PC-3 (cell line): ENCODE results near the gene FRMD5. TPM values are rescaled to one million over a fixed set of nuclear protein-coding genes. Genes with fewer than 3 reads are reported as not detected.

Experiments
- ATAC-seq: fragments of 200-7000 bp; cut with Tn5 transposase; 2 replicates; pipeline ENCODE4 v1.9.1; 2020; ENCODE audit warnings: mild to moderate bottlenecking, moderate library complexity
- BruUV-seq: library from RNA; stranded (reverse); fragments of 400-500 nt; replicated peaks from 2 replicates; lab custom pipeline; 2021; lab: Mats Ljungman, UMichigan
- CTCF ChIA-PET: fragments of 300-600 bp; sonication (Branson Sonifier 250); formaldehyde crosslinking; loops from one replicate; lab custom pipeline; 2022; ENCODE audit warnings: antibody characterized with exemption; lab: Charles Lee
- POLR2A ChIA-PET: fragments of 300-600 bp; sonication (Branson Sonifier 250); formaldehyde crosslinking; loops from one replicate; lab custom pipeline; 2022; ENCODE audit warnings: antibody characterized with exemption; ENCODE audit not compliant: unreplicated experiment; lab: Charles Lee
- DNase-seq: peaks from one replicate; pipeline ENCODE4 v3.0.0-alpha.2; 2015
- H2AFZ ChIP-seq: fragments of 300-600 bp; sonication (generic); 2 replicates; pipeline ENCODE4 v1.6.0; 2016; ENCODE audit warnings: antibody characterized with exemption, low read length
- H3F3A ChIP-seq: fragments of 300-600 bp; sonication (generic); one replicate; pipeline ENCODE4 v1.6.0; 2017; ENCODE audit warnings: antibody characterized with exemption, low read length, control low read depth, mild to moderate bottlenecking; ENCODE audit not compliant: unreplicated experiment
- H3K27ac ChIP-seq: fragments of 300-600 bp; sonication (generic); 2 replicates; pipeline ENCODE4 v1.5.1; 2016; ENCODE audit warnings: mild to moderate bottlenecking, low read length
- H3K27me3 ChIP-seq: fragments of 300-600 bp; sonication (generic); 2 replicates; pipeline ENCODE4 v1.6.1; 2016; ENCODE audit warnings: low read length, mixed read lengths
- H3K36me3 ChIP-seq: fragments of 300-600 bp; sonication (generic); 2 replicates; pipeline ENCODE4 v1.6.1; 2016; ENCODE audit warnings: low read depth, mixed run types, low read length, mixed read lengths
- H3K4me1 ChIP-seq: fragments of 300-600 bp; sonication (generic); 2 replicates; pipeline ENCODE4 v1.5.1; 2016; ENCODE audit warnings: low read length; ENCODE audit not compliant: insufficient read depth
- H3K4me2 ChIP-seq: fragments of 300-600 bp; sonication (generic); 2 replicates; pipeline ENCODE4 v1.6.0; 2016; ENCODE audit warnings: low read length
- H3K4me3 ChIP-seq: fragments of 300-600 bp; sonication (generic); 2 replicates; pipeline ENCODE4 v1.5.1; 2016; ENCODE audit warnings: mild to moderate bottlenecking, low read length, mixed read lengths
- H3K79me2 ChIP-seq: fragments of 300-600 bp; sonication (generic); 2 replicates; pipeline ENCODE4 v1.6.1; 2017; ENCODE audit warnings: low read length, mixed read lengths
- H3K9ac ChIP-seq: fragments of 300-600 bp; sonication (generic); 2 replicates; pipeline ENCODE4 v1.6.0; 2016; ENCODE audit warnings: mild to moderate bottlenecking, low read length
- H3K9me2 ChIP-seq: fragments of 300-600 bp; sonication (generic); replicated peaks from 2 replicates; pipeline ENCODE4 v1.6.1; 2016; ENCODE audit warnings: mixed run types, low read length, mixed read lengths
- H3K9me3 ChIP-seq: fragments of 300-600 bp; sonication (generic); 2 replicates; pipeline ENCODE4 v1.6.1; 2016; ENCODE audit warnings: low read length, mixed read lengths
- H4K20me1 ChIP-seq: fragments of 300-600 bp; sonication (generic); 2 replicates; pipeline ENCODE4 v1.6.1; 2016; ENCODE audit warnings: low read length, mixed read lengths
- EZH2 ChIP-seq: fragments of 300-600 bp; sonication (generic); IDR thresholded peaks from one replicate; pipeline ENCODE4 v1.6.1; 2017; ENCODE audit warnings: antibody characterized with exemption, mild to moderate bottlenecking, low read length; ENCODE audit not compliant: unreplicated experiment
- EZH2phosphoT487 ChIP-seq: fragments of 300-600 bp; sonication (generic); IDR thresholded peaks from 2 replicates; pipeline ENCODE4 v1.6.1; 2018; ENCODE audit warnings: mild to moderate bottlenecking, antibody characterized with exemption, low read length, borderline replicate concordance
- intact Hi-C: fragments of 100-400 bp; cut with micrococcal nuclease; formaldehyde crosslinking; loops from 2 replicates; pipeline ENCODE4 v1.9.0; 2023
- total RNA-seq: library from RNA; depleted of rRNA; stranded (reverse); fragments of >200 nt; gene quantifications from 2 replicates; pipeline ENCODE4 v1.2.3, GENCODE V29; 2014
- TF ChIP-seq, protein P1 (sequence below): fragments of 300-600 bp; sonication (generic); conservative IDR thresholded peaks from 2 replicates; pipeline ENCODE4 v1.5.1; 2017; ENCODE audit warnings: antibody characterized with exemption, low read depth, mild to moderate bottlenecking, low read length

The FRMD5 gene
- total RNA-seq, 1 experiment from 2014 or later: 8.7 TPM

DNA sequence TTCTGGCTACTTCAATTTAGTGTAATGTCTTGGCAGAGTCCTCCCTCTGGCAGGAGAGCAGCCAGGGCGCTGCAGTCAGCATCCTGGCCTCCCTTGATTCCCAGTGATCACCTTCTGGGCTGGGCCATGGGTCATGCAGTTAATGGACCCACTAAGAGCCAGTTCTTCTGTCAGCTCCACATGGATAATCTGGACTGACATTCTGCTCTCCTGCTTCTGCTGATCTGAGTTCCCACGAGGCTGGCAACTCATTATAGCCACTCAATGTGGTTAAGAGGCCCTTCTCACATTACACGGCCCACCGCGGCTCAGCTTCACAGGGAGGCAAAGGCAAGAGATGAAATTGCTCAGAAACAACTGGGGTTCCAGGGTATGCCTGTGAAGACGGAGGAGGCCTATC lies 274.3 kb downstream of the FRMD5 start:
- H4K20me1 ChIP-seq: no peaks in the 10 kb centered on the region
- no peak overlapping the region for H3K27ac ChIP-seq
- H3K9me2 ChIP-seq: no peaks in the 10 kb centered on the region
- ATAC-seq: no peak
- no peak overlapping the region for H3K4me3 ChIP-seq
- H3K9me3 ChIP-seq: no peaks in the 10 kb centered on the region
- no peaks in the 10 kb centered on the region for H3F3A ChIP-seq
- DNase-seq: no peak
- H3K79me2 ChIP-seq: no peaks in the 10 kb centered on the region
- intact Hi-C loops: no loop called here
- TF ChIP-seq, protein P1, sequence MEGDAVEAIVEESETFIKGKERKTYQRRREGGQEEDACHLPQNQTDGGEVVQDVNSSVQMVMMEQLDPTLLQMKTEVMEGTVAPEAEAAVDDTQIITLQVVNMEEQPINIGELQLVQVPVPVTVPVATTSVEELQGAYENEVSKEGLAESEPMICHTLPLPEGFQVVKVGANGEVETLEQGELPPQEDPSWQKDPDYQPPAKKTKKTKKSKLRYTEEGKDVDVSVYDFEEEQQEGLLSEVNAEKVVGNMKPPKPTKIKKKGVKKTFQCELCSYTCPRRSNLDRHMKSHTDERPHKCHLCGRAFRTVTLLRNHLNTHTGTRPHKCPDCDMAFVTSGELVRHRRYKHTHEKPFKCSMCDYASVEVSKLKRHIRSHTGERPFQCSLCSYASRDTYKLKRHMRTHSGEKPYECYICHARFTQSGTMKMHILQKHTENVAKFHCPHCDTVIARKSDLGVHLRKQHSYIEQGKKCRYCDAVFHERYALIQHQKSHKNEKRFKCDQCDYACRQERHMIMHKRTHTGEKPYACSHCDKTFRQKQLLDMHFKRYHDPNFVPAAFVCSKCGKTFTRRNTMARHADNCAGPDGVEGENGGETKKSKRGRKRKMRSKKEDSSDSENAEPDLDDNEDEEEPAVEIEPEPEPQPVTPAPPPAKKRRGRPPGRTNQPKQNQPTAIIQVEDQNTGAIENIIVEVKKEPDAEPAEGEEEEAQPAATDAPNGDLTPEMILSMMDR: no peak
- TF ChIP-seq EZH2 (no peak), EZH2phosphoT487 (no peak)
- peaks cover 3% of the 10 kb centered on the region; the same call in 1 of the 2 replicates for H3K4me1 ChIP-seq
- no peaks in the 10 kb centered on the region for H3K27me3 ChIP-seq
- ChIA-PET POLR2A (no interaction called here), CTCF (interaction anchor here (0.6 kb wide), 1 partner anchor 208 kb away, joined by 4 read pairs; no protein-coding TSS in a partner anchor)
- H2AFZ ChIP-seq: no peak overlapping the region
- no peaks in the 10 kb centered on the region for H3K36me3 ChIP-seq
- H3K4me2 ChIP-seq: no peak overlapping the region
- BruUV-seq: no TSS peak
- H3K9ac ChIP-seq: no peak overlapping the region

DNA sequence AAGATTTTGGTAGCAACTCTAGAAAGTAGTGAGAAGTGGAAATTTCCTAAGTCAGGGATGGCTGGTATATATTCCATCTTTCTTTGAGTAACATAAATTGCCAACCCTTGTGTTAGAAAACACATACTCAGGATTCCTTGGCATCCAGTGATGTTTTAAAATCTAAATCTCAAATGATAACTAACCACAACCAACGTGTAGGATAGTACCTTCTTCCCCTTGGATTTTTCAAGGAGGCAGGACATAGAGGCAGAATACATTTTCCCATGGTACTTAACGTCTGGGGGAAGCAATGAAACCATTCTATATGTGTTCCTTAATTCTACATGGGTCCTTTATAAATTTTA lies 274.8 kb downstream of the FRMD5 start:
- ATAC-seq: no peak
- intact Hi-C loops: no loop called here
- Histone ChIP-seq H3K4me2 (no peak overlapping the region), H3K4me3 (no peak overlapping the region), H3K9me3 (no peaks in the 10 kb centered on the region), H2AFZ (no peak overlapping the region), H3K36me3 (no peaks in the 10 kb centered on the region), H3K27ac (no peak overlapping the region), H3K4me1 (peaks cover 3% of the 10 kb centered on the region; the same call in 1 of the 2 replicates), H3K9me2 (no peaks in the 10 kb centered on the region), H3K79me2 (no peaks in the 10 kb centered on the region), H3K27me3 (no peaks in the 10 kb centered on the region), H3F3A (no peaks in the 10 kb centered on the region), H4K20me1 (no peaks in the 10 kb centered on the region), H3K9ac (no peak overlapping the region)
- TF ChIP-seq EZH2: no peak
- TF ChIP-seq, protein P1: no peak
- TF ChIP-seq EZH2phosphoT487: no peak
- DNase-seq: no peak
- POLR2A ChIA-PET: no interaction called here
- BruUV-seq: no TSS peak
- CTCF ChIA-PET: interaction anchor here (0.6 kb wide), 1 partner anchor 208 kb away, joined by 4 read pairs; no protein-coding TSS in a partner anchor

DNA sequence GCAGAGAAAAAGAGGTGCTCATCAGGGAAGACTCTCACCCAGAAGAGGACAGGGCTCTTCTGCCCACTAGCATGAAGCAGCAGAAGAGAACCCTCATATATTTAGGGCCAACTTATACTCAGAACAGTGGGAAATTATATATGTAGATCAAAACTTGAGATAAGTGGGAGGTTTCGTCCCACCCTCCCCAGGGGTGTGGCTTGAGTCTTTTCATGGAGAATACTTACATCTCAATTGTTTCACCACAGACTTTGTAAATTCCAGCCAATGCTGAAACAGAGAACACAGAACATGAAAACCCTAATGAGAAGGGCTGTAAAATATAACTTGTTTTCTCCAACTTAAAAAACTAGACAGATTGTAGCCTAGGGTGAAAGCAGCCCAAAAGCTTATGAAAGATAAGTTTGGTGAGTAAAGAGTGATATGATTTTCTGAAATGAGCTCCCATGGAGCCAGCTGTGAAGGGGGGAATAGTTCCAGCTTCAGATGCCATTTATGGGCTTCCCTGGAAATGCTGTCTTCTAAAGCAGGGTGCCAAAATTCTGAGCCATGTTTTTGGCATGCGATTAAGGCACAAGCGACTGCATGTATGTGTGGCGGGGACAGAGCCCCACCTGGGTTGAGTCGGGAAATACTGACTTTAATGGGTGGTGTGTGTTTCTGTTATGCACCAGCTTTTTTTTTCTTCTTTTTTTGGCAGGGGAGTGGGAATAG lies 275.4 kb downstream of the FRMD5 start:
- no peaks in the 10 kb centered on the region for H3F3A ChIP-seq
- ChIA-PET CTCF (no interaction called here), POLR2A (no interaction called here)
- H3K9me3 ChIP-seq: no peaks in the 10 kb centered on the region
- TF ChIP-seq EZH2 (no peak), EZH2phosphoT487 (no peak)
- TF ChIP-seq, protein P1: no peak
- BruUV-seq: no TSS peak
- H3K27me3 ChIP-seq: no peaks in the 10 kb centered on the region
- no peak overlapping the region for H3K4me3 ChIP-seq
- no peaks in the 10 kb centered on the region for H4K20me1 ChIP-seq
- H3K9ac ChIP-seq: no peak overlapping the region
- no peak overlapping the region for H3K4me2 ChIP-seq
- H2AFZ ChIP-seq: no peak overlapping the region
- H3K36me3 ChIP-seq: no peaks in the 10 kb centered on the region
- H3K27ac ChIP-seq: no peak overlapping the region
- DNase-seq: no peak
- H3K9me2 ChIP-seq: no peaks in the 10 kb centered on the region
- peaks cover 3% of the 10 kb centered on the region; the same call in 1 of the 2 replicates for H3K4me1 ChIP-seq
- no peak for ATAC-seq
- intact Hi-C loops: no loop called here
- H3K79me2 ChIP-seq: no peaks in the 10 kb centered on the region
